ENCODE measurements around the gene NHP2. TPM values are rescaled to one million over a fixed set of nuclear protein-coding genes. Genes with fewer than 3 reads are reported as not detected.
A peak's percentile ranks its signal among the peaks of the same experiment; 100 is the strongest.

The NHP2 gene
- total and polyA plus RNA-seq, 11 donors = 60.9 to 320 (median 79.5) TPM

DNA sequence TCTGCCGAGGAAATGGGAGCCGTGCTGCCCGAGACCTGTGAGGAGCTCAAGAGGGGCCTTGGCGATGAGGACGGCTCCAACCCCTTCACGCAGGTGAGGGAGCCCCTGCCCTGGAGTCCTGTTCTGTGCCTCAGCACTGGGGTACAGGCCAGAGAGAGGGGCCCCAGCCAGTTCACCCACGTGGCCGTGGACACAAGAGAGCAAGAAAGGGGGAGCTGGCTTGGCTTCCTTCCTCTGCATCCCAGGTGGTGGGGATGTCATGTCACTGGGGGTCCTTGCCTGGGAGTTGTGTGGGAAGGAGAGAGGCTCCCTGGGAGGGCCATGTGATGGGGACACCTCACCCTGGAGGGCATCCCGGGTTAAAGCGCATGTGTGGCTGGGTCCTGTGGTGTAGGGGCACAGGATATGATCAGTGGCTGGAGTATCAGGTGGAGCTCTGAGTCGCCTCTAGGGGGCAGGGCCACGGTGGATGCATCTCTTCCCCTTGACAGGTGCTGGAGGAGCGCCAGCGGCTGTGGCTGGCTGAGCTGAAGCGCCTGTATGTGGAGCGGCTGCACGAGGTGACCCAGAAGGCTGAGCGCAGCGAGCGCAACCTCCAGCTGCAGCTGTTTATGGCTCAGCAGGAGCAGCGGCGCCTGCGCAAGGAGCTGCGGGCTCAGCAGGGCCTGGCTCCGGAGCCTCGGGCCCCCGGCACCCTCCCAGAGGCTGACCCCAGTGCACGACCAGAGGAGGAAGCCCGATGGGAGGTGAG is 32.9 kb downstream of the NHP2 start:
- peaks cover 0 to 59% (median 24%) of the 10 kb centered on the region in 12 donors for H3K4me1 ChIP-seq
- H3K27me3 ChIP-seq = peaks cover 0 to 19% (median 5%) of the 10 kb centered on the region in 9 donors
- no peaks in the 10 kb centered on the region for H3K36me3 ChIP-seq
- ATAC-seq (peak; percentile 63 to 85 (median 80)), DNase-seq (peak; percentile 81 to 94 (median 91))
- H3K27ac ChIP-seq = peak overlapping the region in 6 of 12 donors; percentile 18 to 48 (median 36)
- TF ChIP-seq, protein P1, sequence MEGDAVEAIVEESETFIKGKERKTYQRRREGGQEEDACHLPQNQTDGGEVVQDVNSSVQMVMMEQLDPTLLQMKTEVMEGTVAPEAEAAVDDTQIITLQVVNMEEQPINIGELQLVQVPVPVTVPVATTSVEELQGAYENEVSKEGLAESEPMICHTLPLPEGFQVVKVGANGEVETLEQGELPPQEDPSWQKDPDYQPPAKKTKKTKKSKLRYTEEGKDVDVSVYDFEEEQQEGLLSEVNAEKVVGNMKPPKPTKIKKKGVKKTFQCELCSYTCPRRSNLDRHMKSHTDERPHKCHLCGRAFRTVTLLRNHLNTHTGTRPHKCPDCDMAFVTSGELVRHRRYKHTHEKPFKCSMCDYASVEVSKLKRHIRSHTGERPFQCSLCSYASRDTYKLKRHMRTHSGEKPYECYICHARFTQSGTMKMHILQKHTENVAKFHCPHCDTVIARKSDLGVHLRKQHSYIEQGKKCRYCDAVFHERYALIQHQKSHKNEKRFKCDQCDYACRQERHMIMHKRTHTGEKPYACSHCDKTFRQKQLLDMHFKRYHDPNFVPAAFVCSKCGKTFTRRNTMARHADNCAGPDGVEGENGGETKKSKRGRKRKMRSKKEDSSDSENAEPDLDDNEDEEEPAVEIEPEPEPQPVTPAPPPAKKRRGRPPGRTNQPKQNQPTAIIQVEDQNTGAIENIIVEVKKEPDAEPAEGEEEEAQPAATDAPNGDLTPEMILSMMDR (IDR thresholded peaks at IDR 0.05) = peak; percentile 38 to 63 (median 46)
- no peak for TF ChIP-seq POLR2A (IDR thresholded peaks at IDR 0.05)
- no peaks in the 10 kb centered on the region for H3K9me3 ChIP-seq
- peak overlapping the region in 10 of 12 donors; percentile 11 to 42 (median 31) for H3K4me3 ChIP-seq
- intact Hi-C loops (cut with DNase I) = no loop called here
- WGBS, 4 donors = 36 to 64% (median 55%) methylated on average over 13 to 29 of the region's 29 CpGs

DNA sequence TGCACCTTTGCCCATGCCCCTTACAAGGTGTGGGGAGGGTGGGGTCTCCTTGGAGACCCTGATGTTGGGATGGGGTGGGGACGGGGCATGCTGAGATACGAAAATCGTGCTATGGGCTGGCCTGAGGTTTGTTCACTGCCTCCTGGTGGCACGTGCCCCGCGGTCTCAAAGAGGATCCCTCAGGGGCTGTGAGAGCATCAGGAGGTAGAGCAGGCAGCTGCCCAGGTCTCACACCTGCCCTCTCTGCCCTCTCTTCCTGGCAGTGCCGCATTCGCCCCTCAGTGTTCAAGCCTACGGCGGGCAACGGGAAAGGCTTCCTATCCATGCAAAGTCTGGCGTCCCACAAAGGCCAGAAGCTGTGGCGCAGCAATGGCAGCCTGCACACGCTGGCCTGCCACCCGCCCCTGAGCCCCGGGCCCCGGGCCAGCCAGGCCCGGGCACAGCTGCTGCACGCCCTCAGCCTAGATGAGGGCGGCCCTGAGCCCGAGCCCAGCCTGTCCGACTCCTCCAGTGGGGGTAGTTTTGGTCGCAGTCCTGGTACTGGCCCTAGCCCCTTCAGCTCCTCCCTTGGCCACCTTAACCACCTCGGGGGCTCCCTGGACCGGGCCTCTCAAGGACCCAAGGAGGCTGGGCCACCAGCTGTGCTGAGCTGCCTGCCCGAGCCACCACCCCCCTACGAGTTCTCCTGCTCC is 33.6 kb downstream of the NHP2 start:
- no peak overlapping the region for H3K4me3 ChIP-seq
- H3K9me3 ChIP-seq = no peaks in the 10 kb centered on the region
- H3K4me1 ChIP-seq = peaks cover 0 to 60% (median 22%) of the 10 kb centered on the region in 12 donors
- H3K27me3 ChIP-seq = peaks cover 0 to 26% (median 9%) of the 10 kb centered on the region in 9 donors
- no peak for TF ChIP-seq POLR2A (IDR thresholded peaks at IDR 0.05)
- TF ChIP-seq, protein P1 (IDR thresholded peaks at IDR 0.05) = no peak
- peak in 1 of 5 donors; percentile 47 for DNase-seq
- intact Hi-C loops (cut with DNase I) = no loop called here
- 88 to 92% (median 90%) methylated on average over 15 to 27 of the region's 27 CpGs for WGBS, 4 donors
- no peaks in the 10 kb centered on the region for H3K36me3 ChIP-seq
- no peak overlapping the region for H3K27ac ChIP-seq
- ATAC-seq = no peak

DNA sequence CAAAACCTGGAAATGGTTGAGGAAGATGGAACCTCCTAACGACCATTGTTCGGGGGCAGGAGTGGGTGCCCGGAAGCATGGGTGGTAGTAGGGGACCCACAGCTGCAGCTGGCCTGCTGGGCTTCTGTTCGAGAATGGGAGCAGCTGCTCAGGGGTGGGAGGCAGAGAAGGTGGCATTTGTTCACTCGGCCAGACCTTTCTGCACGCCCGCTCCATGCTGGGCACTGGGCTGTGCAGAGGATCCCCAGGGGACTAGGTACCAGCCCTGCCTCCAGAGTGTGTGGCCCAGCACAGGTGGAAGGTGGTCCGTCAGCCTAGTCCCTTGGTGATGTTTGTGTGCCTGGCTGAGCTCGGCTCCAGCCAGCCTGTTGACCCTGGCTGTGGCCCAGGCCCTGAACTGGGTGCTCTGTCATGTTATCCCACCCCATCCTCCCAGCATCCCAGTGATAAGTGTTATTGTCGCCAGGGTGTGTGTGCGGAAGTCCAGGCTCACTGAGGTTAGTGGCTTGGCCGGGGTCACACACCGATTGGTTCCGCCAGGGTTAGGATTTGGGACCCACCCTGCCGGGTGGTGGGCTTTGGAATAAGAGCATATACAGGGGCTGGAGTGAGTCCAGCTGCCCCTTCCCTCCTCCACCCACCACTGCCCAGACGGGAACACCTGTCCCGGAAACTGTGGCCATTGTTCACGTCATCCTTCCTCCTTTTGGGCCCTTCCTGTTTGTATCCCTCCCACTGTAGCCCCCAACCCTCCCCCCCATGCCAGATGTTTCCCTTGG is 35.6 kb downstream of the NHP2 start:
- WGBS, 4 donors = 61 to 68% (median 62%) methylated on average over 11 to 18 of the region's 18 CpGs
- Histone ChIP-seq H3K36me3 (no peaks in the 10 kb centered on the region), H3K27ac (peak overlapping the region in 11 of 12 donors; percentile 18 to 90 (median 59)), H3K9me3 (no peaks in the 10 kb centered on the region), H3K27me3 (peaks cover 5 to 43% (median 19%) of the 10 kb centered on the region in 9 donors), H3K4me3 (peak overlapping the region in 2 of 12 donors; percentile 3 to 7), H3K4me1 (peaks cover 0 to 71% (median 31%) of the 10 kb centered on the region in 12 donors)
- ATAC-seq (peak in 3 of 4 donors; percentile 6 to 43 (median 13)), DNase-seq (peak in 3 of 5 donors; percentile 27 to 67 (median 62))
- intact Hi-C loops (cut with DNase I) = no loop called here
- no peak for TF ChIP-seq POLR2A (IDR thresholded peaks at IDR 0.05)
- TF ChIP-seq, protein P1 (IDR thresholded peaks at IDR 0.05) = no peak

Data from heart left ventricle (tissue), 16 donors.